Ovary (tissue), 10 donors: ENCODE measurements around the gene C12orf50. TPM values are rescaled to one million over a fixed set of nuclear protein-coding genes. Genes with fewer than 3 reads are reported as not detected.

Source experiments
- DNase-seq, 5 donors: peaks; one replicate each; pipeline ENCODE4 v3.0.0-alpha.2; 2019 to 2020
- H3K27ac ChIP-seq, 2 donors: fragments of 200-600 bp; one replicate each; pipeline versions ENCODE4 v1.5.1 to v1.8.0; 2019 to 2022
- H3K27me3 ChIP-seq: fragments of 200-600 bp; one replicate; pipeline ENCODE4 v1.8.0; 2022
- H3K36me3 ChIP-seq: fragments of 200-600 bp; sonication (generic); one replicate; pipeline ENCODE4 v1.5.1; 2019
- H3K4me1 ChIP-seq: one replicate; pipeline ENCODE4 v1.8.1; 2013; ENCODE audit warnings: mild to moderate bottlenecking, moderate library complexity; ENCODE audit not compliant: insufficient read depth
- H3K4me3 ChIP-seq: fragments of 200-600 bp; sonication (generic); one replicate; pipeline ENCODE4 v1.5.1; 2017
- H3K9me3 ChIP-seq, 2 donors: fragments of 200-600 bp in 1 of 2; sonication (generic) in 1 of 2; one replicate each; pipeline versions ENCODE4 v1.5.1 to v1.8.1; 2013 to 2019; ENCODE audit warnings: mild to moderate bottlenecking in 1 of 2, moderate library complexity in 1 of 2
- CTCF ChIP-seq, 3 donors: fragments of 450-650 bp in 2 of 3; fragments of 200-600 bp in 1 of 3; IDR thresholded peaks; one replicate each; pipeline versions ENCODE4 v1.5.1 to v1.8.0; 2016 to 2022; ENCODE audit warnings: antibody characterized with exemption in 3 of 3, mild to moderate bottlenecking in 1 of 3
- EP300 ChIP-seq: sonication (generic); formaldehyde crosslinking; IDR thresholded peaks from one replicate; pipeline ENCODE4 v1.6.1; 2017; ENCODE audit warnings: antibody characterized with exemption
- POLR2A ChIP-seq: fragments of 450-650 bp; IDR thresholded peaks from one replicate; pipeline ENCODE4 v1.6.1; 2017; ENCODE audit warnings: antibody characterized with exemption, mild to moderate bottlenecking, moderate library complexity
- WGBS, 3 donors: extraction: QIAGEN DNeasy Blood & Tissue Kit in 1 of 3; methylation state at CpG; one replicate each; pipeline versions ENCODE4 v1.1.5 to v1.1.7; 2013 to 2017; 5-methylcytosine and 5-hydroxymethylcytosine counted together
- intact Hi-C, 4 donors: fragments of 100-400 bp; cut with DNase I; formaldehyde crosslinking; loops; one replicate each; pipeline versions ENCODE4 v1.11.0 to v1.15.1; 2022 to 2023
- long read RNA-seq, 3 donors: library from polyadenylated mRNA in 2 of 3; unstranded in 2 of 3; transcript quantifications; one replicate each; pipeline ENCODE4 v2.0.0 and lab custom pipeline, GENCODE V29; 2021 to 2026
- polyA plus RNA-seq, 2 donors: library from polyadenylated mRNA; stranded (reverse); fragments of 200-250 nt in 1 of 2; fragments of 350-450 nt in 1 of 2; fragmentation: Illumina TruSeq in 1 of 2; extraction: RNeasy Lipid Tissue Mini Kit (QIAGEN cat#74804) in 1 of 2; gene quantifications; one replicate each; pipeline ENCODE4 v1.2.3, GENCODE V29; 2013 to 2014
- total RNA-seq, 7 donors: library from RNA; depleted of rRNA in 2 of 7; stranded (reverse); fragments of >200 nt in 2 of 7; fragmentation: NEBNext Ultra II Directional in 3 of 7; extraction: Animal tissue kit (Norgen Biotek cat#: 25700) in 3 of 7; gene quantifications; one replicate each; pipeline versions ENCODE4 v1.1.0 to v1.2.4, GENCODE V29; 2016 to 2023
- donor health status: DM: no; HTN: no; CAD: no; lungs with moderate emphysema.
- donor health status: DM: no; HTN: no; CAD: no.
- donor health status: Bipolar disorder and iron deficiency.
- donor health status: DM: yes; HTN: yes; CAD: no.
- donor health status: DM: no; HTN: no; CAD: no.
- donor health status: DM: yes; HTN: yes; CAD: no.

C12orf50 gene
- under 1 TPM in 4 of 7 donors, not detected in 3; 0.13 to 0.28 (median 0.24) TPM for total RNA-seq
- under 1 TPM in 1 of 2 donors, not detected in 1; 0.07 TPM for polyA plus RNA-seq
- long read RNA-seq, donor 1, result 0 reads
- long read RNA-seq, donor 2, result 0 reads
- long read RNA-seq, donor 3, result 0 reads

- Histone ChIP-seq H3K27ac (no peak within 1 kb of the TSS), H3K4me3 (no peak within 1 kb of the TSS), H3K27me3 (no peaks in the 10 kb centered on the region), H3K4me1 (no peaks in the 10 kb centered on the region), H3K36me3 (no peaks in the 10 kb centered on the region), H3K9me3 (no peaks in the 10 kb centered on the region)
- TF ChIP-seq CTCF (IDR thresholded peaks at IDR 0.05) (no peak), POLR2A (no peak), EP300 (no peak)
- 54 to 61% (median 56%) methylated on average over 3 of the region's 3 CpGs for WGBS, 3 donors
- intact Hi-C loops, result no loop called here
- DNase-seq, result no peak
Observed at GRCh38 chr12:88029093-88029665, at the start of gene C12orf50. C12orf50 (minus strand) TSS chr12:88029401; CDS start chr12:88026962, 2,439 bp downstream.

GRCh38 chr12:88067301-88067700, 38.1 kb upstream of the C12orf50 start:
- no peak for TF ChIP-seq CTCF (IDR thresholded peaks at IDR 0.05)
- TF ChIP-seq EP300, result no peak
- TF ChIP-seq POLR2A, result no peak
- Histone ChIP-seq H3K4me3 (no peak overlapping the region), H3K27ac (no peak overlapping the region), H3K27me3 (no peaks in the 10 kb centered on the region), H3K36me3 (no peaks in the 10 kb centered on the region), H3K9me3 (no peaks in the 10 kb centered on the region), H3K4me1 (no peaks in the 10 kb centered on the region)
- DNase-seq, result no peak
- 97 to 99% (median 98%) methylated on average over 9 of the region's 9 CpGs for WGBS, 3 donors
- intact Hi-C loops, result no loop called here

GRCh38 chr12:88063375-88063774, 34.2 kb upstream of the C12orf50 start:
- no peaks in the 10 kb centered on the region for H3K9me3 ChIP-seq
- H3K4me3 ChIP-seq, result no peak overlapping the region
- no peak for TF ChIP-seq POLR2A
- no peak for TF ChIP-seq CTCF (IDR thresholded peaks at IDR 0.05)
- no peak for TF ChIP-seq EP300
- DNase-seq, result no peak
- H3K4me1 ChIP-seq, result no peaks in the 10 kb centered on the region
- 77 to 91% (median 84%) methylated on average over 2 of the region's 2 CpGs for WGBS, 3 donors
- no peaks in the 10 kb centered on the region for H3K27me3 ChIP-seq
- no peak overlapping the region for H3K27ac ChIP-seq
- H3K36me3 ChIP-seq, result no peaks in the 10 kb centered on the region
- intact Hi-C loops, result no loop called here

- Histone ChIP-seq H3K4me3 (no peak overlapping the region), H3K36me3 (no peaks in the 10 kb centered on the region), H3K4me1 (no peaks in the 10 kb centered on the region), H3K9me3 (no peaks in the 10 kb centered on the region), H3K27ac (no peak overlapping the region), H3K27me3 (no peaks in the 10 kb centered on the region)
- WGBS, 3 donors, result 93 to 99% (median 96%) methylated on average over 1 of the region's 1 CpG
- DNase-seq, result no peak
- TF ChIP-seq CTCF (IDR thresholded peaks at IDR 0.05), result no peak
- no peak for TF ChIP-seq EP300
- no peak for TF ChIP-seq POLR2A
- intact Hi-C loops, result no loop called here
Observed at GRCh38 chr12:88062474-88062873, 33.3 kb upstream of the C12orf50 start.
